Measurements from ENCODE around the gene C1QTNF1.

- no peak for TF ChIP-seq CTCF (IDR thresholded peaks at IDR 0.05)
- no peak for TF ChIP-seq POLR2A (IDR thresholded peaks at IDR 0.05)
These were observed 31.2 kb downstream of the C1QTNF1 start for GRCh38 chr17:79055197-79055596.

All from suprapubic skin (tissue), 3 donors.